MM.1S (cell line): ENCODE measurements around the gene SLC16A7.

Source experiments
- DNase-seq: peaks from one replicate; pipeline ENCODE4 v3.0.0-alpha.2; 2015
- H2AFZ ChIP-seq: fragments of 300-600 bp; sonication (generic); 2 replicates; pipeline ENCODE4 v1.6.0; 2016; ENCODE audit warnings: antibody characterized with exemption, low read length
- H3F3A ChIP-seq: fragments of 300-600 bp; sonication (generic); 2 replicates; pipeline ENCODE4 v1.6.1; 2016; ENCODE audit warnings: mild to moderate bottlenecking, antibody characterized with exemption, low read length, moderate library complexity, mixed read lengths; ENCODE audit not compliant: insufficient read depth
- H3K27ac ChIP-seq: fragments of 300-600 bp; sonication (generic); 2 replicates; pipeline ENCODE4 v1.5.1; 2016; ENCODE audit warnings: mild to moderate bottlenecking, low read length
- H3K27me3 ChIP-seq: fragments of 300-600 bp; sonication (generic); replicated peaks from 2 replicates; pipeline ENCODE4 v1.6.0; 2016; ENCODE audit warnings: low read length; ENCODE audit not compliant: insufficient read depth
- H3K36me3 ChIP-seq: fragments of 300-600 bp; sonication (generic); replicated peaks from 2 replicates; pipeline ENCODE4 v1.6.1; 2016; ENCODE audit warnings: mild to moderate bottlenecking, low read length, mixed read lengths; ENCODE audit not compliant: insufficient read depth
- H3K4me1 ChIP-seq: fragments of 300-600 bp; sonication (generic); 2 replicates; pipeline ENCODE4 v1.6.1; 2016; ENCODE audit warnings: low read length, mixed read lengths
- H3K4me2 ChIP-seq: fragments of 300-600 bp; sonication (generic); 2 replicates; pipeline ENCODE4 v1.6.0; 2016; ENCODE audit warnings: low read depth, low read length
- H3K4me3 ChIP-seq: fragments of 300-600 bp; sonication (generic); 2 replicates; pipeline ENCODE4 v1.5.1; 2016; ENCODE audit warnings: low read length, mixed read lengths
- H3K79me2 ChIP-seq: fragments of 300-600 bp; sonication (generic); 2 replicates; pipeline ENCODE4 v1.6.1; 2016; ENCODE audit warnings: mixed run types, low read length, mixed read lengths
- H3K9ac ChIP-seq: fragments of 300-600 bp; sonication (generic); 2 replicates; pipeline ENCODE4 v1.6.1; 2016; ENCODE audit warnings: low read length, mixed read lengths
- H3K9me2 ChIP-seq: fragments of 300-600 bp; sonication (generic); replicated peaks from 2 replicates; pipeline ENCODE4 v1.6.1; 2016; ENCODE audit warnings: mild to moderate bottlenecking, low read length, mixed read lengths; ENCODE audit not compliant: insufficient read depth
- H3K9me3 ChIP-seq: fragments of 300-600 bp; sonication (generic); replicated peaks from 2 replicates; pipeline ENCODE4 v1.6.1; 2016; ENCODE audit warnings: mild to moderate bottlenecking, low read length, mixed read lengths; ENCODE audit not compliant: insufficient read depth
- H4K20me1 ChIP-seq: fragments of 300-600 bp; sonication (generic); 2 replicates; pipeline ENCODE4 v1.6.1; 2016; ENCODE audit warnings: mild to moderate bottlenecking, low read length, moderate library complexity, mixed read lengths; ENCODE audit not compliant: insufficient read depth
- EZH2 ChIP-seq: fragments of 300-600 bp; sonication (generic); optimal IDR thresholded peaks from 2 replicates; pipeline ENCODE3; 2017; ENCODE audit warnings: low read depth, mild to moderate bottlenecking, antibody characterized with exemption, low read length, mixed read lengths
- EZH2phosphoT487 ChIP-seq: fragments of 300-600 bp; sonication (generic); IDR thresholded peaks from 2 replicates; pipeline ENCODE4 v1.6.1; 2018; ENCODE audit warnings: antibody characterized with exemption, low read length
- TF ChIP-seq, protein P1 (sequence below): fragments of 300-600 bp; sonication (generic); IDR thresholded peaks from 2 replicates; pipeline ENCODE4 v1.5.1; 2016; ENCODE audit warnings: antibody characterized with exemption, low read length, mixed read lengths

SLC16A7 gene

DNA sequence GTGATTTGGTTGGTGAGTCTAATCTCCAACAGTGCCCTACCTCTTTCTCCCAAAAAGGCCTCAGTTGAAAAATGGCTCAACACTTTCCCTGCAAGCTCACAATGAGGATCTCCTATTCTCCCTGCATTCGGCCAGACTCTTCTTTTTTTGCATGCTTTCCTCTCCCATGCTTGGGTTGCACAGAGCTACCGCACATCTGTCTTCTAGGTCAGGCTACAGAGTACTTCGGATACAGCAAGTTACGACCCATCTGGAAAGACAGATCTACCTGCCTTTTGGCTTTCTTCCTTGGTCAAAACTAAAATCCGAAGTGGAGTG lies 305 bp upstream of the SLC16A7 start:
- no peaks in the 10 kb centered on the region for H3K36me3 ChIP-seq
- 0 out of 2 replicates have a peak, but pooled peaks cover 3% of the 10 kb centered on the region for H3K4me1 ChIP-seq
- H3K27ac ChIP-seq: no peak overlapping the region; the same call in 1 of the 2 replicates
- peak overlapping the region; percentile 74 for H3K4me2 ChIP-seq
- no peak for DNase-seq
- H3K27me3 ChIP-seq: no peaks in the 10 kb centered on the region
- H3K9me3 ChIP-seq: no peaks in the 10 kb centered on the region
- no peaks in the 10 kb centered on the region for H3K9me2 ChIP-seq
- TF ChIP-seq, protein P1, sequence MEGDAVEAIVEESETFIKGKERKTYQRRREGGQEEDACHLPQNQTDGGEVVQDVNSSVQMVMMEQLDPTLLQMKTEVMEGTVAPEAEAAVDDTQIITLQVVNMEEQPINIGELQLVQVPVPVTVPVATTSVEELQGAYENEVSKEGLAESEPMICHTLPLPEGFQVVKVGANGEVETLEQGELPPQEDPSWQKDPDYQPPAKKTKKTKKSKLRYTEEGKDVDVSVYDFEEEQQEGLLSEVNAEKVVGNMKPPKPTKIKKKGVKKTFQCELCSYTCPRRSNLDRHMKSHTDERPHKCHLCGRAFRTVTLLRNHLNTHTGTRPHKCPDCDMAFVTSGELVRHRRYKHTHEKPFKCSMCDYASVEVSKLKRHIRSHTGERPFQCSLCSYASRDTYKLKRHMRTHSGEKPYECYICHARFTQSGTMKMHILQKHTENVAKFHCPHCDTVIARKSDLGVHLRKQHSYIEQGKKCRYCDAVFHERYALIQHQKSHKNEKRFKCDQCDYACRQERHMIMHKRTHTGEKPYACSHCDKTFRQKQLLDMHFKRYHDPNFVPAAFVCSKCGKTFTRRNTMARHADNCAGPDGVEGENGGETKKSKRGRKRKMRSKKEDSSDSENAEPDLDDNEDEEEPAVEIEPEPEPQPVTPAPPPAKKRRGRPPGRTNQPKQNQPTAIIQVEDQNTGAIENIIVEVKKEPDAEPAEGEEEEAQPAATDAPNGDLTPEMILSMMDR: no peak
- TF ChIP-seq EZH2 (no peak), EZH2phosphoT487 (no peak)
- no peaks in the 10 kb centered on the region for H3K79me2 ChIP-seq
- H2AFZ ChIP-seq: peak overlapping the region; percentile 90
- peak overlapping the region; percentile 42; the same call in 1 of the 2 replicates for H3K9ac ChIP-seq
- H3K4me3 ChIP-seq: peak overlapping the region; percentile 81
- H3F3A ChIP-seq: peaks cover 23% of the 10 kb centered on the region; the same call in 1 of the 2 replicates
- H4K20me1 ChIP-seq: no peaks in the 10 kb centered on the region

DNA sequence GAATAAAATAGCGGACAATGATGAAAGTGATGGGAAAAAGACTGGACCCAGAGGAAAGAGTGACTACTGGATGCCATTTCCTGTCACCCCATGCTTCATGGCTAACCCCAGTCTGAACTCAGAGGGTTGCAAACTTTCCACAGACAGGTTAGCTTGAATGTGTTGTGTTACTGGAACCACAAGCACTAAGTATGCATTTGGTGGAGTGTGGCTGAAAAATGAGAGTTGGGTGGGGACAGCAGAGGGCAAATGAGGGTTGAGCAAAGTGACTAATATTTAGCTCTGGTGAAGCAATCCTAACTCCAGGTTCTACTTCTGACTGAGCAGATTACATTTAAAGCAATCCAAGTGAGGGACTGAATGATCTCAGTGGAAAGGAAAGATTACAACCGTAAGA lies 1.6 kb downstream of the SLC16A7 start:
- no peak overlapping the region for H3K4me3 ChIP-seq
- DNase-seq: peak; percentile 9

DNA sequence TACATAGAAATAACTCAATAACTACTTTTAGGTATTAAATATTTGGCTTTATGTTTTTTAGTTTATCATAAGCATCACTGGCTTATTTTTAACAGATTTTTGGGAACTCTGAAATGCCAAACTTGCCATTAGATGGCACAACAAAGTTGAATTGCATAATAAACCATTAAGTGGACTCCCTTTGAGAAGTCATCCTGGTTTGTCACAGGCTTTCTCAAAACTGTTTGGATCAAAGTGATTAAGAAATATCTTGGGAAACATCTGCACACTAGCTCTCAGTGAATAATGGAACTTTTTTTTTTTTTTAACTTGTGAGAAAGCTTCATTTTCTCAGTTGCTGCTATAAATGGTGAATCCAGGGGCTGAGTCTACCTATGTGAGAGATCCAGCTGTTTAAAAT lies 4.3 kb downstream of the SLC16A7 start:
- H3K4me3 ChIP-seq: no peak overlapping the region
- H3K27ac ChIP-seq: no peak overlapping the region
- TF ChIP-seq, protein P1: no peak
- TF ChIP-seq EZH2phosphoT487: no peak
- TF ChIP-seq EZH2: no peak
- H3K9ac ChIP-seq: no peak overlapping the region
- no peaks in the 10 kb centered on the region for H3K4me1 ChIP-seq
- H3K9me2 ChIP-seq: no peaks in the 10 kb centered on the region
- no peak overlapping the region for H2AFZ ChIP-seq
- DNase-seq: no peak
- no peaks in the 10 kb centered on the region for H3K9me3 ChIP-seq
- no peaks in the 10 kb centered on the region for H4K20me1 ChIP-seq
- H3K79me2 ChIP-seq: no peaks in the 10 kb centered on the region
- H3K36me3 ChIP-seq: no peaks in the 10 kb centered on the region
- peaks cover 19% of the 10 kb centered on the region; the same call in 1 of the 2 replicates for H3F3A ChIP-seq
- H3K4me2 ChIP-seq: no peak overlapping the region
- no peaks in the 10 kb centered on the region for H3K27me3 ChIP-seq

More for the DNA sequence above, 1.6 kb downstream of the SLC16A7 start:
- H4K20me1 ChIP-seq: no peaks in the 10 kb centered on the region
- TF ChIP-seq EZH2phosphoT487: no peak
- TF ChIP-seq, protein P1: no peak
- TF ChIP-seq EZH2: no peak
- no peak overlapping the region for H3K4me2 ChIP-seq
- peaks cover 23% of the 10 kb centered on the region; the same call in 1 of the 2 replicates for H3F3A ChIP-seq
- no peak overlapping the region for H3K27ac ChIP-seq
- H3K9me3 ChIP-seq: no peaks in the 10 kb centered on the region
- no peak overlapping the region for H3K9ac ChIP-seq
- no peaks in the 10 kb centered on the region for H3K36me3 ChIP-seq
- no peak overlapping the region for H2AFZ ChIP-seq
- no peaks in the 10 kb centered on the region for H3K79me2 ChIP-seq
- no peaks in the 10 kb centered on the region for H3K9me2 ChIP-seq
- no peaks in the 10 kb centered on the region for H3K27me3 ChIP-seq
- 0 out of 2 replicates have a peak, but pooled peaks cover 3% of the 10 kb centered on the region for H3K4me1 ChIP-seq
